Heart left ventricle (tissue), 16 donors: Measurements from ENCODE around the gene CBFA2T2. TPM values are rescaled to one million over a fixed set of nuclear protein-coding genes. Genes with fewer than 3 reads are reported as not detected.
"Not testable (repeated sequence)": the region's sequence is repeated elsewhere in the genome, so short reads cannot be mapped to it uniquely, and the experiment has no call there.

Experiments used
- ATAC-seq, 4 donors: fragments of 200-7000 bp; cut with Tn5 transposase; one replicate each; pipeline ENCODE4 v1.9.1; 2020 to 2022; ENCODE audit warnings: moderate library complexity in 4 of 4, mild to moderate bottlenecking in 3 of 4, moderate number of reproducible peaks in 1 of 4
- DNase-seq, 5 donors: peaks; one replicate each; pipeline ENCODE4 v3.0.0-alpha.2; 2020
- H3K27ac ChIP-seq, 12 donors: fragments of 200-600 bp; sonication (generic) in 4 of 12; one replicate each; pipeline versions ENCODE4 v1.5.0 to v1.8.0; 2016 to 2022; ENCODE audit warnings: mild to moderate bottlenecking in 2 of 12
- H3K27me3 ChIP-seq, 9 donors: fragments of 200-600 bp; sonication (generic) in 2 of 9; one replicate each; pipeline versions ENCODE4 v1.5.1 to v1.8.0; 2016 to 2022; ENCODE audit warnings: mild to moderate bottlenecking in 3 of 9
- H3K36me3 ChIP-seq, 9 donors: fragments of 200-600 bp; sonication (generic) in 2 of 9; one replicate each; pipeline versions ENCODE4 v1.5.0 to v1.8.0; 2018 to 2022; ENCODE audit warnings: mild to moderate bottlenecking in 2 of 9
- H3K4me1 ChIP-seq, 12 donors: fragments of 200-600 bp; sonication (generic) in 4 of 12; one replicate each; pipeline versions ENCODE4 v1.5.0 to v1.8.0; 2016 to 2022; ENCODE audit warnings: mild to moderate bottlenecking in 3 of 12
- H3K4me3 ChIP-seq, 12 donors: fragments of 200-600 bp; sonication (generic) in 4 of 12; one replicate each; pipeline versions ENCODE4 v1.5.0 to v1.8.0; 2017 to 2022; ENCODE audit warnings: mild to moderate bottlenecking in 9 of 12, moderate library complexity in 4 of 12
- H3K9me3 ChIP-seq, 12 donors: fragments of 200-600 bp; sonication (generic) in 4 of 12; one replicate each; pipeline versions ENCODE4 v1.5.0 to v1.8.0; 2016 to 2022; ENCODE audit warnings: mild to moderate bottlenecking in 1 of 12
- CTCF ChIP-seq, 12 donors: fragments of 200-600 bp; sonication (generic) in 4 of 12; IDR thresholded peaks; one replicate each; pipeline versions ENCODE4 v1.5.0 to v1.8.0; 2018 to 2022; ENCODE audit warnings: antibody characterized with exemption in 12 of 12, mild to moderate bottlenecking in 5 of 12
- POLR2A ChIP-seq, 2 donors: fragments of 450-650 bp; IDR thresholded peaks; one replicate each; pipeline ENCODE4 v1.6.1; 2017; ENCODE audit warnings: antibody characterized with exemption in 2 of 2, mild to moderate bottlenecking in 2 of 2, moderate library complexity in 2 of 2
- WGBS, 4 donors: extraction: QIAGEN DNeasy Blood & Tissue Kit in 2 of 4; methylation state at CpG; one replicate each; pipeline versions ENCODE4 v1.1.5 to v1.1.7; 2013 to 2018; 5-methylcytosine and 5-hydroxymethylcytosine counted together
- intact Hi-C, 10 donors: fragments of 100-400 bp; cut with DNase I; formaldehyde crosslinking; loops; one replicate each; pipeline versions ENCODE4 v1.11.1 to v1.14.2; 2022
- polyA plus RNA-seq, 2 donors: library from polyadenylated mRNA; stranded (reverse); fragments of 200-250 nt; gene quantifications; one replicate each; pipeline ENCODE4 v1.2.3, GENCODE V29; 2013
- total RNA-seq, 9 donors: library from RNA; depleted of rRNA in 2 of 9; stranded (reverse); fragments of >200 nt in 2 of 9; fragmentation: NEBNext Ultra II Directional in 3 of 9; extraction: Animal tissue kit (Norgen Biotek cat#: 25700) in 3 of 9; gene quantifications; one replicate each; pipeline versions ENCODE4 v1.1.0 to v1.2.4, GENCODE V29; 2016 to 2023
- donor health status: ischemic (EF 13 %, LVEDD 7.1; RV severe dilation, severe dysfunction).
- donor health status: healthy with polysubstance abuse.
- donor health status: DM: no; HTN: yes; CAD: no.
- donor health status: DM: no; HTN: no; CAD: no.
- donor health status: ischemic (EF 25% LVEDD 6.9; RV normal size, moderate dysfunction).
- donor health status: ischemic (EF 25% LVEDD 5.7; RV mildly dilated, moderate dysfunction).
- donor health status: healthy.
- donor health status: DM: yes; HTN: yes; CAD: no.
- donor health status: ischemic (EF 35%, LVEDD 5.7; RV mildly dilated, moderate dysfunction).
- donor health status: nonischemic (EF 11% LVEDD 7.7; RV severe dilation, severe dysfunction).
- donor health status: DM: yes; HTN: yes; CAD: no.
- donor health status: PGD.
- donor health status: ischemic (EF 29% LVEDD 5.4; RV normal size, mild dysfunction).
- donor health status: nonischemic (EF 23%, LVEDD 6.1; RV moderate dilation, normal function).

The CBFA2T2 gene
- total and polyA plus RNA-seq, 11 donors: 4.6 to 15.0 (median 9.9) TPM

GRCh38 chr20:33645396-33645795 is 155.5 kb downstream of the CBFA2T2 start:
- H3K27me3 ChIP-seq: no peaks in the 10 kb centered on the region
- no peak overlapping the region for H3K27ac ChIP-seq
- peaks cover 0 to 60% (median 53%) of the 10 kb centered on the region in 9 donors for H3K36me3 ChIP-seq
- intact Hi-C loops: no loop called here
- H3K4me3 ChIP-seq: no peak overlapping the region
- DNase-seq: no peak
- H3K4me1 ChIP-seq: peaks cover 0 to 36% (median 17%) of the 10 kb centered on the region in 12 donors
- no peak for ATAC-seq
- H3K9me3 ChIP-seq: no peaks in the 10 kb centered on the region
- WGBS, 4 donors: 91 to 100% (median 92%) methylated on average over 2 of the region's 2 CpGs
- TF ChIP-seq CTCF (IDR thresholded peaks at IDR 0.05): no peak
- no peak for TF ChIP-seq POLR2A (IDR thresholded peaks at IDR 0.05)

GRCh38 chr20:33646191-33646590 is 156.3 kb downstream of the CBFA2T2 start:
- H3K4me3 ChIP-seq: no peak overlapping the region
- H3K27ac ChIP-seq: no peak overlapping the region
- WGBS, 4 donors: 84 to 94% (median 92%) methylated on average over 5 of the region's 5 CpGs
- H3K9me3 ChIP-seq: no peaks in the 10 kb centered on the region
- H3K4me1 ChIP-seq: peaks cover 0 to 36% (median 17%) of the 10 kb centered on the region in 12 donors
- peaks cover 0 to 52% (median 45%) of the 10 kb centered on the region in 9 donors for H3K36me3 ChIP-seq
- DNase-seq (no peak), ATAC-seq (no peak)
- no peak for TF ChIP-seq CTCF (IDR thresholded peaks at IDR 0.05)
- TF ChIP-seq POLR2A (IDR thresholded peaks at IDR 0.05): no peak
- intact Hi-C loops: no loop called here
- H3K27me3 ChIP-seq: no peaks in the 10 kb centered on the region

GRCh38 chr20:33646959-33647602 is 157.2 kb downstream of the CBFA2T2 start:
- H3K9me3 ChIP-seq, intact Hi-C loops, H3K27me3 ChIP-seq, ATAC-seq, DNase-seq, H3K4me3 ChIP-seq: not testable (repeated sequence)
- Histone ChIP-seq H3K4me1 (peaks cover 0 to 36% (median 17%) of the 10 kb centered on the region in 12 donors), H3K27ac (peak overlapping the region in 2 of 12 donors; percentile 35 to 46), H3K36me3 (peaks cover 0 to 46% (median 38%) of the 10 kb centered on the region in 9 donors)
- WGBS, 4 donors: 84 to 88% (median 87%) methylated on average over 14 of the region's 14 CpGs

- Histone ChIP-seq H3K36me3 (peaks cover 0 to 40% (median 31%) of the 10 kb centered on the region in 9 donors), H3K27me3 (no peaks in the 10 kb centered on the region), H3K4me3 (no peak overlapping the region), H3K27ac (peak overlapping the region in 3 of 12 donors; percentile 18 to 46 (median 35)), H3K9me3 (no peaks in the 10 kb centered on the region), H3K4me1 (peaks cover 0 to 36% (median 17%) of the 10 kb centered on the region in 12 donors)
- TF ChIP-seq POLR2A (IDR thresholded peaks at IDR 0.05) (no peak), CTCF (IDR thresholded peaks at IDR 0.05) (no peak)
- WGBS, 4 donors: 62 to 71% (median 69%) methylated on average over 11 of the region's 11 CpGs
- DNase-seq (no peak), ATAC-seq (peak; percentile 19 to 66 (median 46))
- intact Hi-C loops: no loop called here
Measured at GRCh38 chr20:33647603-33648395, 157.9 kb downstream of the CBFA2T2 start.
